Activated B cell treated with CpG ODN at 0.5 μM for 24 hours (primary cell): ENCODE data around the gene S100A10. TPM values are rescaled to one million over a fixed set of nuclear protein-coding genes. Genes with fewer than 3 reads are reported as not detected.

Experiments used
- ATAC-seq: fragments of 200-7000 bp; cut with Tn5 transposase; one replicate; pipeline ENCODE4 v1.10.0; 2021; ENCODE audit warnings: low read depth, mild to moderate bottlenecking, moderate library complexity
- CTCF ChIA-PET: fragments of 350-600 bp; sonication (Branson Sonifier 250); formaldehyde crosslinking; loops from one replicate; lab custom pipeline; 2021; ENCODE audit warnings: antibody characterized with exemption; lab: Charles Lee
- POLR2A ChIA-PET: fragments of 350-600 bp; sonication (Branson Sonifier 250); formaldehyde crosslinking; loops from one replicate; lab custom pipeline; 2021; ENCODE audit warnings: antibody characterized with exemption; lab: Charles Lee
- DNase-seq: peaks from one replicate; pipeline ENCODE4 v3.0.0; 2022
- H3K27ac Mint-ChIP-seq: one replicate; pipeline ENCODE4 v1.8.0; 2020; ENCODE audit warnings: mixed read lengths
- H3K27me3 Mint-ChIP-seq: one replicate; pipeline ENCODE4 v1.8.0; 2021; ENCODE audit warnings: mixed read lengths
- H3K36me3 Mint-ChIP-seq: one replicate; pipeline ENCODE4 v1.8.0; 2021; ENCODE audit warnings: low read depth, mixed read lengths
- H3K4me1 Mint-ChIP-seq: one replicate; pipeline ENCODE4 v1.8.0; 2021; ENCODE audit warnings: mixed read lengths
- H3K4me3 Mint-ChIP-seq: one replicate; pipeline ENCODE4 v1.8.0; 2020; ENCODE audit warnings: mild to moderate bottlenecking, mixed read lengths
- H3K9me3 Mint-ChIP-seq: one replicate; pipeline ENCODE4 v1.8.0; 2020; ENCODE audit warnings: mixed read lengths
- intact Hi-C: fragments of 100-400 bp; cut with micrococcal nuclease; formaldehyde crosslinking; loops from one replicate; pipeline ENCODE4 v1.15.1; 2024
- total RNA-seq: library from RNA; stranded (reverse); gene quantifications from 2 replicates; pipeline ENCODE4 v1.2.3, GENCODE V29; 2022
- TF ChIP-seq, protein P1 (sequence below): fragments of 200-600 bp; IDR thresholded peaks from one replicate; pipeline ENCODE4 v1.8.0; 2022; ENCODE audit warnings: antibody characterized with exemption, mild to moderate bottlenecking

Gene S100A10
- total RNA-seq, 1 donor from 2014 or later = 62.7 TPM

DNA sequence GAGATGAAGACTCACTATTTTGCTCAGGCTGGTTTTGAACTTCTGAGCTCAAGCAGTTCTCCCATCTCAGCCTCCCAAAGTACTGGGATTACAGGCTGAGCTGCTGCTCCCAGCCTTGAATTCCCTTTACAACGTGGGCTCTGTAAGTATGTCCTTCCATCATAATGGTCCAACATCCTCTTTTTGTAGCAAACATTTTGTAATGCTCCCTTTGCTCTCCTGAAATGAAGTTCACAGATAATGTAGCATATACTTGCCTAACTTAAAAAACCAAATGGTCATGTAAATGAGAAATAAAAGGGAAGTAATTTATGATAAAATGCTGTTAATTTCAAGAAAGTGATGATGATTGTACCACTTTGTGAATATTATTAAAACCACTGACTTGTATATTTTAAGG, 53.9 kb downstream of the S100A10 start:
- H3K4me1 Mint-ChIP-seq = peaks cover 19% of the 10 kb centered on the region
- POLR2A ChIA-PET = no interaction called here
- intact Hi-C loops = loop anchor here (5.0 kb wide), 1 partner anchor 32 kb away; the partner anchor contains the start of gene THEM4
- H3K27me3 Mint-ChIP-seq = peaks cover 7% of the 10 kb centered on the region
- DNase-seq = no peak
- TF ChIP-seq, protein P1, sequence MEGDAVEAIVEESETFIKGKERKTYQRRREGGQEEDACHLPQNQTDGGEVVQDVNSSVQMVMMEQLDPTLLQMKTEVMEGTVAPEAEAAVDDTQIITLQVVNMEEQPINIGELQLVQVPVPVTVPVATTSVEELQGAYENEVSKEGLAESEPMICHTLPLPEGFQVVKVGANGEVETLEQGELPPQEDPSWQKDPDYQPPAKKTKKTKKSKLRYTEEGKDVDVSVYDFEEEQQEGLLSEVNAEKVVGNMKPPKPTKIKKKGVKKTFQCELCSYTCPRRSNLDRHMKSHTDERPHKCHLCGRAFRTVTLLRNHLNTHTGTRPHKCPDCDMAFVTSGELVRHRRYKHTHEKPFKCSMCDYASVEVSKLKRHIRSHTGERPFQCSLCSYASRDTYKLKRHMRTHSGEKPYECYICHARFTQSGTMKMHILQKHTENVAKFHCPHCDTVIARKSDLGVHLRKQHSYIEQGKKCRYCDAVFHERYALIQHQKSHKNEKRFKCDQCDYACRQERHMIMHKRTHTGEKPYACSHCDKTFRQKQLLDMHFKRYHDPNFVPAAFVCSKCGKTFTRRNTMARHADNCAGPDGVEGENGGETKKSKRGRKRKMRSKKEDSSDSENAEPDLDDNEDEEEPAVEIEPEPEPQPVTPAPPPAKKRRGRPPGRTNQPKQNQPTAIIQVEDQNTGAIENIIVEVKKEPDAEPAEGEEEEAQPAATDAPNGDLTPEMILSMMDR = no peak
- no peak for ATAC-seq
- H3K27ac Mint-ChIP-seq = no peak overlapping the region
- H3K9me3 Mint-ChIP-seq = no peaks in the 10 kb centered on the region
- H3K4me3 Mint-ChIP-seq = no peak overlapping the region
- no peaks in the 10 kb centered on the region for H3K36me3 Mint-ChIP-seq
- CTCF ChIA-PET = interaction anchor here (9.4 kb wide), 1 partner anchor 62 kb away, joined by 147 read pairs; no protein-coding TSS in a partner anchor

DNA sequence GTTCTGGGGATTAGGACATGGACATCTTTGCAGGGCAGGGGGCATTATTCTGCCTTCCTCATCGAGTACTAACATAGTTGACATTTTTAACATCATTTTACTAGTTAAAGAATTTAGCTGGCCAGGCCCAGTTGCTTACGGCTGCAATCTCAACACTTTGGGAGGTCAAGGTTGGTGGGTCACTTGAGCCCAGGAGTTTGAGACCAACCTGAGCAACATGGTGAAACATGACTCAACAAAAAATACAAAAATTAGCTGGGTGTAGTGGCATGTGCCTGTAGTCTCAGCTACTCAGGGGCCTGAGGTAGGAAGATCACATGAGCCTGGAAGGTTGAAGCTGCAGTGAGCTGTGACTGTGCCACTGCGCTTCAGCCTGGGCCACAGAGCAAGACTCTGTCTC, 54.5 kb downstream of the S100A10 start:
- TF ChIP-seq, protein P1 = no peak
- ATAC-seq (no peak), DNase-seq (no peak)
- Mint-ChIP-seq H3K4me3 (no peak overlapping the region), H3K9me3 (no peaks in the 10 kb centered on the region), H3K4me1 (peaks cover 13% of the 10 kb centered on the region), H3K27me3 (peaks cover 8% of the 10 kb centered on the region), H3K27ac (no peak overlapping the region), H3K36me3 (no peaks in the 10 kb centered on the region)
- ChIA-PET POLR2A (interaction anchor here (0.8 kb wide), 1 partner anchor 30 kb away, joined by 4 read pairs; the partner anchor contains the start of gene THEM4), CTCF (interaction anchor here (9.4 kb wide), 1 partner anchor 62 kb away, joined by 147 read pairs; no protein-coding TSS in a partner anchor)
- intact Hi-C loops = no loop called here

GRCh38 chr1:151936653-151937052, 57.0 kb downstream of the S100A10 start:
- ChIA-PET POLR2A (no interaction called here), CTCF (interaction anchor here (1.0 to 9.4 kb wide), 3 partner anchors 17 to 65 kb away, joined by 3 to 147 read pairs (median 20); no protein-coding TSS in a partner anchor)
- ATAC-seq = no peak
- H3K27me3 Mint-ChIP-seq = peaks cover 11% of the 10 kb centered on the region
- no peaks in the 10 kb centered on the region for H3K36me3 Mint-ChIP-seq
- H3K9me3 Mint-ChIP-seq = no peaks in the 10 kb centered on the region
- H3K27ac Mint-ChIP-seq = no peak overlapping the region
- no peak for DNase-seq
- TF ChIP-seq, protein P1 = no peak
- no peak overlapping the region for H3K4me3 Mint-ChIP-seq
- intact Hi-C loops = no loop called here
- peaks cover 7% of the 10 kb centered on the region for H3K4me1 Mint-ChIP-seq

DNA sequence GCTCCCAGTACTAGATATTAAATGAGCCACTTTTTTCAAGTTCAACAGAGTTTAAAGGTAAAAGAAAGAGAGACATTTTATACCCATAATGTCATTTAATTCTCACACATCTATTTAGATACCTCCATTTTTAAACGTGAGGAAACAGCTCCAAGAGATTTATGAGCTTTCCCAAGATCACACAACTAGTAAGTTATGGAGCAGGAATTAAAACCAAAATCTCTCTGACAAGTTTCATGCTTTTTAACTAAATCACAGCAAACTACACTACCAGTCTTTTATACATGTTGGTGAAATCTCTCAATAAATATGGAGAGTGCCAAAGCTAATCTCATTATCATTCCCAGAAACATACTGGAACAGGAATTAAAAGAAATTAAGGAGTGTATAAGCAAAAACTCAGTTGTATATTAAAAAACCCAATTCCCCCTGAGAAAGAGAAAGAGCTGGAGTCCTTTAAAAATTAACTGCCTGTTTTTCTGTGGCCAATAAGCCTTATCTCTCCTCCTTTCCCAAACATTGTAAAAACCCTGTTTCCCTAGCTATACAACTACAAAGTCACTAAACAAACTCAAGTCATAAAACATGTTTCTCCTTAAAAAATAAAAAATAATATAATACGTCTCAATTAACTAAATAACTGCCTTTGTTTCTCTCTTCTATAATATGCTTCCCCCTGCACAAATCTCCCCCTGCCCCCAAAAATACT, 57.6 kb downstream of the S100A10 start:
- ChIA-PET CTCF (interaction anchor here (0.9 to 9.4 kb wide), 7 partner anchors 16 to 98 kb away, joined by 3 to 147 read pairs (median 5); no protein-coding TSS in a partner anchor), POLR2A (interaction anchor here (0.9 kb wide), 1 partner anchor 27 kb away, joined by 3 read pairs; the partner anchor contains the start of gene THEM4)
- H3K4me1 Mint-ChIP-seq = peaks cover 4% of the 10 kb centered on the region
- DNase-seq = no peak
- no peak overlapping the region for H3K4me3 Mint-ChIP-seq
- no peak for ATAC-seq
- intact Hi-C loops = no loop called here
- no peaks in the 10 kb centered on the region for H3K36me3 Mint-ChIP-seq
- TF ChIP-seq, protein P1 = no peak
- no peaks in the 10 kb centered on the region for H3K9me3 Mint-ChIP-seq
- H3K27me3 Mint-ChIP-seq = peaks cover 11% of the 10 kb centered on the region
- H3K27ac Mint-ChIP-seq = no peak overlapping the region

DNA sequence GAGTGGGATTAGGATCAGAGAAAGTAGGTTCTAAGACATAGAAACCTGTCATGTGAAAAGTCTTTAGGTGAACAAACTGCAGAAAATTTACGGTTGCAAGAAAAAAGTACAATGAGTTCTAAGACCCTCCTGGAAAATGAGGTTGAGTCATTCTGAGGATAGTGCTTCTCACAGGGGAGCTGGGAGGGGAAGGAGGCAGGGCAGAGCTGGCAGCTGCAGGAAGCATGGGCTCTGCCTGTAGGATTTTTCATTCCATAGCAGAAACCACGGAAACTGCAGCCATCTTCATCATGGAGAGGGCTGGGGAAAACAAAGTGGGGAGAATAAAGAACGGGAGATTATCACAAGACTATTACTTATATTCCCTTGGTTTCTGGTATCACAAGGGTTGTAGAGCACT, 58.5 kb downstream of the S100A10 start:
- H3K27me3 Mint-ChIP-seq = peaks cover 11% of the 10 kb centered on the region
- DNase-seq (no peak), ATAC-seq (no peak)
- TF ChIP-seq, protein P1 = no peak
- H3K9me3 Mint-ChIP-seq = no peaks in the 10 kb centered on the region
- H3K27ac Mint-ChIP-seq = no peak overlapping the region
- CTCF ChIA-PET = interaction anchor here (0.9 to 9.4 kb wide), 8 partner anchors 15 to 99 kb away, joined by 3 to 147 read pairs (median 8); partner anchors contain the start of gene THEM4
- intact Hi-C loops = no loop called here
- peaks cover 2% of the 10 kb centered on the region for H3K4me1 Mint-ChIP-seq
- H3K36me3 Mint-ChIP-seq = no peaks in the 10 kb centered on the region
- POLR2A ChIA-PET = no interaction called here
- H3K4me3 Mint-ChIP-seq = no peak overlapping the region
